ENCODE data around the gene HELZ.
"Not testable (repeated sequence)": the region's sequence is repeated elsewhere in the genome, so short reads cannot be mapped to it uniquely, and the experiment has no call there.

Gene HELZ

GRCh38 chr17:67092710-67093109, 152.3 kb downstream of the HELZ start:
- ATAC-seq, H3K9me3 Mint-ChIP-seq, H3K27ac Mint-ChIP-seq, H3K4me3 Mint-ChIP-seq, H3K27me3 Mint-ChIP-seq: not testable (repeated sequence)
- peaks cover 56% of the 10 kb centered on the region for H3K36me3 Mint-ChIP-seq
- peaks cover 13% of the 10 kb centered on the region for H3K4me1 Mint-ChIP-seq

- H3K27ac Mint-ChIP-seq = no peak overlapping the region
- no peak for ATAC-seq
- H3K27me3 Mint-ChIP-seq = no peaks in the 10 kb centered on the region
- no peak overlapping the region for H3K4me3 Mint-ChIP-seq
- H3K36me3 Mint-ChIP-seq = peaks cover 59% of the 10 kb centered on the region
- peaks cover 13% of the 10 kb centered on the region for H3K4me1 Mint-ChIP-seq
- no peaks in the 10 kb centered on the region for H3K9me3 Mint-ChIP-seq
Observed at GRCh38 chr17:67092291-67092690, 152.7 kb downstream of the HELZ start.

GRCh38 chr17:67090341-67090740, 154.7 kb downstream of the HELZ start:
- no peaks in the 10 kb centered on the region for H3K27me3 Mint-ChIP-seq
- peaks cover 6% of the 10 kb centered on the region for H3K4me1 Mint-ChIP-seq
- peaks cover 55% of the 10 kb centered on the region for H3K36me3 Mint-ChIP-seq
- no peak for ATAC-seq
- H3K4me3 Mint-ChIP-seq = no peak overlapping the region
- no peaks in the 10 kb centered on the region for H3K9me3 Mint-ChIP-seq
- no peak overlapping the region for H3K27ac Mint-ChIP-seq

- H3K27me3 Mint-ChIP-seq = no peaks in the 10 kb centered on the region
- peaks cover 46% of the 10 kb centered on the region for H3K36me3 Mint-ChIP-seq
- no peak overlapping the region for H3K27ac Mint-ChIP-seq
- peaks cover 5% of the 10 kb centered on the region for H3K4me1 Mint-ChIP-seq
- no peak overlapping the region for H3K4me3 Mint-ChIP-seq
- no peaks in the 10 kb centered on the region for H3K9me3 Mint-ChIP-seq
- no peak for ATAC-seq
Observed at GRCh38 chr17:67088639-67089038, 156.4 kb downstream of the HELZ start.

- no peak overlapping the region for H3K27ac Mint-ChIP-seq
- H3K36me3 Mint-ChIP-seq = peaks cover 44% of the 10 kb centered on the region
- no peak overlapping the region for H3K4me3 Mint-ChIP-seq
- no peaks in the 10 kb centered on the region for H3K27me3 Mint-ChIP-seq
- ATAC-seq = no peak
- peaks cover 14% of the 10 kb centered on the region for H3K4me1 Mint-ChIP-seq
- no peaks in the 10 kb centered on the region for H3K9me3 Mint-ChIP-seq
Observed at GRCh38 chr17:67085406-67085805, 159.6 kb downstream of the HELZ start.

- Mint-ChIP-seq H3K4me3 (no peak overlapping the region), H3K27me3 (no peaks in the 10 kb centered on the region), H3K9me3 (no peaks in the 10 kb centered on the region), H3K36me3 (peaks cover 39% of the 10 kb centered on the region), H3K4me1 (peaks cover 14% of the 10 kb centered on the region), H3K27ac (peak overlapping the region; percentile 53)
- peak; percentile 36 for ATAC-seq
Observed at GRCh38 chr17:67082107-67082506, 162.9 kb downstream of the HELZ start.

- Mint-ChIP-seq H3K4me1 (peaks cover 10% of the 10 kb centered on the region), H3K36me3 (peaks cover 43% of the 10 kb centered on the region), H3K27me3 (no peaks in the 10 kb centered on the region), H3K27ac (peak overlapping the region; percentile 53), H3K4me3 (no peak overlapping the region), H3K9me3 (no peaks in the 10 kb centered on the region)
- ATAC-seq = no peak
Observed at GRCh38 chr17:67080804-67081203, 164.2 kb downstream of the HELZ start.

GRCh38 chr17:67079491-67079890, 165.5 kb downstream of the HELZ start:
- Mint-ChIP-seq H3K27ac (no peak overlapping the region), H3K36me3 (peaks cover 50% of the 10 kb centered on the region), H3K4me3 (no peak overlapping the region), H3K4me1 (peaks cover 9% of the 10 kb centered on the region), H3K9me3 (no peaks in the 10 kb centered on the region), H3K27me3 (no peaks in the 10 kb centered on the region)
- ATAC-seq = no peak

GRCh38 chr17:67078292-67078691, 166.7 kb downstream of the HELZ start:
- Mint-ChIP-seq H3K4me1 (peaks cover 9% of the 10 kb centered on the region), H3K27ac (no peak overlapping the region), H3K4me3 (no peak overlapping the region), H3K27me3 (no peaks in the 10 kb centered on the region), H3K36me3 (peaks cover 54% of the 10 kb centered on the region), H3K9me3 (no peaks in the 10 kb centered on the region)
- no peak for ATAC-seq

GRCh38 chr17:67076290-67076689, 168.7 kb downstream of the HELZ start:
- no peak overlapping the region for H3K27ac Mint-ChIP-seq
- H3K27me3 Mint-ChIP-seq = no peaks in the 10 kb centered on the region
- no peaks in the 10 kb centered on the region for H3K9me3 Mint-ChIP-seq
- ATAC-seq = no peak
- H3K4me1 Mint-ChIP-seq = peaks cover under 1% of the 10 kb centered on the region
- H3K36me3 Mint-ChIP-seq = peaks cover 53% of the 10 kb centered on the region
- H3K4me3 Mint-ChIP-seq = no peak overlapping the region

- Mint-ChIP-seq H3K4me3 (no peak overlapping the region), H3K9me3 (no peaks in the 10 kb centered on the region), H3K4me1 (no peaks in the 10 kb centered on the region), H3K27ac (no peak overlapping the region), H3K36me3 (peaks cover 46% of the 10 kb centered on the region), H3K27me3 (no peaks in the 10 kb centered on the region)
- ATAC-seq = no peak
Observed at GRCh38 chr17:67074781-67075180, 170.2 kb downstream of the HELZ start.

GRCh38 chr17:67072885-67073284, 172.1 kb downstream of the HELZ start:
- no peaks in the 10 kb centered on the region for H3K9me3 Mint-ChIP-seq
- no peak for ATAC-seq
- no peak overlapping the region for H3K4me3 Mint-ChIP-seq
- H3K36me3 Mint-ChIP-seq = peaks cover 48% of the 10 kb centered on the region
- no peak overlapping the region for H3K27ac Mint-ChIP-seq
- no peaks in the 10 kb centered on the region for H3K27me3 Mint-ChIP-seq
- no peaks in the 10 kb centered on the region for H3K4me1 Mint-ChIP-seq

- Mint-ChIP-seq H3K36me3 (peaks cover 49% of the 10 kb centered on the region), H3K9me3 (no peaks in the 10 kb centered on the region), H3K4me3 (no peak overlapping the region), H3K27ac (no peak overlapping the region), H3K27me3 (no peaks in the 10 kb centered on the region), H3K4me1 (no peaks in the 10 kb centered on the region)
- ATAC-seq = no peak
Observed at GRCh38 chr17:67071595-67071994, 173.4 kb downstream of the HELZ start.

- Mint-ChIP-seq H3K4me3 (no peak overlapping the region), H3K27ac (no peak overlapping the region), H3K9me3 (no peaks in the 10 kb centered on the region), H3K36me3 (peaks cover 38% of the 10 kb centered on the region), H3K27me3 (no peaks in the 10 kb centered on the region), H3K4me1 (no peaks in the 10 kb centered on the region)
- ATAC-seq = no peak
Observed at GRCh38 chr17:67069603-67070136, 175.3 kb downstream of the HELZ start.

GRCh38 chr17:67068999-67069398, 176.0 kb downstream of the HELZ start:
- H3K4me3 Mint-ChIP-seq = no peak overlapping the region
- no peak for ATAC-seq
- H3K27ac Mint-ChIP-seq = no peak overlapping the region
- H3K4me1 Mint-ChIP-seq = no peaks in the 10 kb centered on the region
- peaks cover 35% of the 10 kb centered on the region for H3K36me3 Mint-ChIP-seq
- H3K27me3 Mint-ChIP-seq = no peaks in the 10 kb centered on the region
- H3K9me3 Mint-ChIP-seq = no peaks in the 10 kb centered on the region

GRCh38 chr17:67067571-67068482, 177.2 kb downstream of the HELZ start:
- Mint-ChIP-seq H3K4me1 (no peaks in the 10 kb centered on the region), H3K4me3 (no peak overlapping the region), H3K9me3 (no peaks in the 10 kb centered on the region), H3K36me3 (peaks cover 36% of the 10 kb centered on the region), H3K27me3 (no peaks in the 10 kb centered on the region), H3K27ac (no peak overlapping the region)
- ATAC-seq = no peak

All from stimulated activated memory B cell treated with anti-CD40 and anti-IgM and Interleukin-4, amounts not matched to agents 10 μg/mL and 1 μg/mL and 100 μg/mL, for 72 hours (primary cell).